HUES6 (cell line): ENCODE data around the gene RBM44.

ENCODE experiments used
- H3K27ac ChIP-seq: 2 replicates; pipeline ENCODE4 v1.7.0; 2013; ENCODE audit warnings: low read depth, mild to moderate bottlenecking, low read length, inconsistent platforms
- H3K27me3 ChIP-seq: 2 replicates; pipeline ENCODE4 v1.6.1; 2013; ENCODE audit warnings: low read length; ENCODE audit not compliant: control insufficient read depth, insufficient read depth
- H3K36me3 ChIP-seq: 2 replicates; pipeline ENCODE4 v1.6.1; 2013; ENCODE audit warnings: low read length; ENCODE audit not compliant: control insufficient read depth, insufficient read depth
- H3K4me1 ChIP-seq: 2 replicates; pipeline ENCODE4 v1.6.1; 2013; ENCODE audit warnings: low read length; ENCODE audit not compliant: control insufficient read depth, insufficient read depth
- H3K4me3 ChIP-seq: 2 replicates; pipeline ENCODE4 v1.5.1; 2013; ENCODE audit warnings: low read depth, low read length
- H3K9ac ChIP-seq: one replicate; pipeline ENCODE4 v1.6.1; 2013; ENCODE audit warnings: mild to moderate bottlenecking, low read length
- H3K9me3 ChIP-seq: 2 replicates; pipeline ENCODE4 v1.6.1; 2013; ENCODE audit warnings: low read depth, low read length; ENCODE audit not compliant: control insufficient read depth, insufficient read depth

Gene RBM44

GRCh38 chr2:237878321-237879057 is 79.9 kb downstream of the RBM44 start:
- Histone ChIP-seq H3K9me3 (no peaks in the 10 kb centered on the region), H3K27ac (no peak overlapping the region), H3K4me1 (peaks cover 6% of the 10 kb centered on the region; the same call in 1 of the 2 replicates), H3K36me3 (no peaks in the 10 kb centered on the region), H3K4me3 (no peak overlapping the region), H3K9ac (no peak overlapping the region), H3K27me3 (no peaks in the 10 kb centered on the region)

GRCh38 chr2:237879058-237879430 is 80.5 kb downstream of the RBM44 start:
- Histone ChIP-seq H3K27me3 (no peaks in the 10 kb centered on the region), H3K4me3 (no peak overlapping the region), H3K27ac (no peak overlapping the region)

GRCh38 chr2:237879991-237880560 is 81.5 kb downstream of the RBM44 start:
- Histone ChIP-seq H3K36me3 (no peaks in the 10 kb centered on the region), H3K27ac (no peak overlapping the region), H3K4me3 (no peak overlapping the region), H3K9me3 (no peaks in the 10 kb centered on the region), H3K4me1 (peaks cover 12% of the 10 kb centered on the region; the same call in 1 of the 2 replicates), H3K9ac (no peak overlapping the region), H3K27me3 (no peaks in the 10 kb centered on the region)

More at GRCh38 chr2:237879058-237879430, 80.5 kb downstream of the RBM44 start:
- H3K9ac ChIP-seq, result no peak overlapping the region
- peaks cover 6% of the 10 kb centered on the region; the same call in 1 of the 2 replicates for H3K4me1 ChIP-seq
- H3K36me3 ChIP-seq, result no peaks in the 10 kb centered on the region
- no peaks in the 10 kb centered on the region for H3K9me3 ChIP-seq

- no peak overlapping the region for H3K27ac ChIP-seq
Observed at GRCh38 chr2:237882510-237883481, 84.2 kb downstream of the RBM44 start.

GRCh38 chr2:237883951-237884446 is 85.4 kb downstream of the RBM44 start:
- H3K4me3 ChIP-seq, result no peak overlapping the region
- no peak overlapping the region for H3K9ac ChIP-seq
- no peaks in the 10 kb centered on the region for H3K9me3 ChIP-seq
- H3K27ac ChIP-seq, result no peak overlapping the region
- no peaks in the 10 kb centered on the region for H3K36me3 ChIP-seq
- peaks cover 8% of the 10 kb centered on the region; the same call in 1 of the 2 replicates for H3K4me1 ChIP-seq
- no peaks in the 10 kb centered on the region for H3K27me3 ChIP-seq

More at GRCh38 chr2:237882510-237883481, 84.2 kb downstream of the RBM44 start:
- H3K36me3 ChIP-seq, result no peaks in the 10 kb centered on the region
- no peak overlapping the region for H3K4me3 ChIP-seq
- peaks cover 12% of the 10 kb centered on the region; the same call in 1 of the 2 replicates for H3K4me1 ChIP-seq
- H3K9ac ChIP-seq, result no peak overlapping the region
- no peaks in the 10 kb centered on the region for H3K27me3 ChIP-seq
- H3K9me3 ChIP-seq, result no peaks in the 10 kb centered on the region

GRCh38 chr2:237884681-237885080 is 86.1 kb downstream of the RBM44 start:
- no peaks in the 10 kb centered on the region for H3K27me3 ChIP-seq
- H3K36me3 ChIP-seq, result no peaks in the 10 kb centered on the region
- H3K27ac ChIP-seq, result no peak overlapping the region
- H3K4me3 ChIP-seq, result no peak overlapping the region
- H3K9me3 ChIP-seq, result no peaks in the 10 kb centered on the region
- H3K9ac ChIP-seq, result no peak overlapping the region
- H3K4me1 ChIP-seq, result peaks cover 5% of the 10 kb centered on the region; the same call in 1 of the 2 replicates

- H3K9ac ChIP-seq, result no peak overlapping the region
- H3K4me3 ChIP-seq, result no peak overlapping the region
- no peaks in the 10 kb centered on the region for H3K36me3 ChIP-seq
- no peaks in the 10 kb centered on the region for H3K27me3 ChIP-seq
- H3K4me1 ChIP-seq, result peaks cover 5% of the 10 kb centered on the region; the same call in 1 of the 2 replicates
- no peak overlapping the region for H3K27ac ChIP-seq
- no peaks in the 10 kb centered on the region for H3K9me3 ChIP-seq
Observed at GRCh38 chr2:237885111-237885930, 86.7 kb downstream of the RBM44 start.

GRCh38 chr2:237885931-237886684 is 87.5 kb downstream of the RBM44 start:
- Histone ChIP-seq H3K27me3 (no peaks in the 10 kb centered on the region), H3K4me1 (peaks cover 5% of the 10 kb centered on the region; the same call in 1 of the 2 replicates), H3K27ac (no peak overlapping the region), H3K4me3 (no peak overlapping the region), H3K9me3 (no peaks in the 10 kb centered on the region), H3K36me3 (no peaks in the 10 kb centered on the region), H3K9ac (no peak overlapping the region)

GRCh38 chr2:237886685-237887481 is 88.3 kb downstream of the RBM44 start:
- H3K4me1 ChIP-seq, result peaks cover 5% of the 10 kb centered on the region; the same call in 1 of the 2 replicates
- H3K9ac ChIP-seq, result no peak overlapping the region
- H3K4me3 ChIP-seq, result no peak overlapping the region
- H3K36me3 ChIP-seq, result no peaks in the 10 kb centered on the region
- H3K27me3 ChIP-seq, result no peaks in the 10 kb centered on the region
- H3K9me3 ChIP-seq, result no peaks in the 10 kb centered on the region
- H3K27ac ChIP-seq, result no peak overlapping the region
